ENCODE measurements around the gene TMBIM4.

TMBIM4 gene

GRCh38 chr12:66090157-66090556 is 79.6 kb downstream of the TMBIM4 start:
- no peak for DNase-seq (ENCODE audit: low read depth)

GRCh38 chr12:66087365-66087943 is 82.3 kb downstream of the TMBIM4 start:
- DNase-seq (ENCODE audit: low read depth) = peak; percentile 24

- no peak for DNase-seq (ENCODE audit: low read depth)
Observed at GRCh38 chr12:66085998-66086397, 83.8 kb downstream of the TMBIM4 start.

Data from stimulated activated CD8-positive, alpha-beta memory T cell treated with anti-CD3 and anti-CD28 coated beads, Interleukin-7, amount 100 ng/mL, for 24 hours (primary cell).